Right forelimb (tissue), 1 donor: ENCODE data around the gene PGAP3.

ENCODE experiments used
- DNase-seq: peaks from one replicate; pipeline ENCODE4 v3.0.0-alpha.2; 2018

PGAP3 gene

DNA sequence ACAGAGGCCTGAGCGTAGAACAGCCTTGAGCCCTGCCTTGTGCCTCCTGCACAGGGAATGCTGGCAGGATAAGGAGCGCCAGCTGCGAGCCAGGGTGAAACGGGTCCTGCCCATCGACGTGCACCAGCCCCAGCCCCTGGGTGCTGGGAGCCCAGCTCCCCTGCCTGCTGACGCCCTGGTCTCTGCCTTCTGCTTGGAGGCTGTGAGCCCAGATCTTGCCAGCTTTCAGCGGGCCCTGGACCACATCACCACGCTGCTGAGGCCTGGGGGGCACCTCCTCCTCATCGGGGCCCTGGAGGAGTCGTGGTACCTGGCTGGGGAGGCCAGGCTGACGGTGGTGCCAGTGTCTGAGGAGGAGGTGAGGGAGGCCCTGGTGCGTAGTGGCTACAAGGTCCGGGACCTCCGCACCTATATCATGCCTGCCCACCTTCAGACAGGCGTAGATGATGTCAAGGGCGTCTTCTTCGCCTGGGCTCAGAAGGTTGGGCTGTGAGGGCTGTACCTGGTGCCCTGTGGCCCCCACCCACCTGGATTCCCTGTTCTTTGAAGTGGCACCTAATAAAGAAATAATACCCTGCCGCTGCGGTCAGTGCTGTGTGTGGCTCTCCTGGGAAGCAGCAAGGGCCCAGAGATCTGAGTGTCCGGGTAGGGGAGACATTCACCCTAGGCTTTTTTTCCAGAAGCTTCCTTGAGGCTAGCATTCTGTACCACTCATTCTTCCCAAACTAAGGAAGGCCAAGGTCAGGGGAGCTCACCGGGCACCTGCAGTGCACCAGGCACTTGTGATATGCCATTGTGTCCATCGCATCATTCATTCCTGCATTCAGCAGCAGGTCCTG is 17.7 kb downstream of the PGAP3 start:
- no peak for DNase-seq

DNA sequence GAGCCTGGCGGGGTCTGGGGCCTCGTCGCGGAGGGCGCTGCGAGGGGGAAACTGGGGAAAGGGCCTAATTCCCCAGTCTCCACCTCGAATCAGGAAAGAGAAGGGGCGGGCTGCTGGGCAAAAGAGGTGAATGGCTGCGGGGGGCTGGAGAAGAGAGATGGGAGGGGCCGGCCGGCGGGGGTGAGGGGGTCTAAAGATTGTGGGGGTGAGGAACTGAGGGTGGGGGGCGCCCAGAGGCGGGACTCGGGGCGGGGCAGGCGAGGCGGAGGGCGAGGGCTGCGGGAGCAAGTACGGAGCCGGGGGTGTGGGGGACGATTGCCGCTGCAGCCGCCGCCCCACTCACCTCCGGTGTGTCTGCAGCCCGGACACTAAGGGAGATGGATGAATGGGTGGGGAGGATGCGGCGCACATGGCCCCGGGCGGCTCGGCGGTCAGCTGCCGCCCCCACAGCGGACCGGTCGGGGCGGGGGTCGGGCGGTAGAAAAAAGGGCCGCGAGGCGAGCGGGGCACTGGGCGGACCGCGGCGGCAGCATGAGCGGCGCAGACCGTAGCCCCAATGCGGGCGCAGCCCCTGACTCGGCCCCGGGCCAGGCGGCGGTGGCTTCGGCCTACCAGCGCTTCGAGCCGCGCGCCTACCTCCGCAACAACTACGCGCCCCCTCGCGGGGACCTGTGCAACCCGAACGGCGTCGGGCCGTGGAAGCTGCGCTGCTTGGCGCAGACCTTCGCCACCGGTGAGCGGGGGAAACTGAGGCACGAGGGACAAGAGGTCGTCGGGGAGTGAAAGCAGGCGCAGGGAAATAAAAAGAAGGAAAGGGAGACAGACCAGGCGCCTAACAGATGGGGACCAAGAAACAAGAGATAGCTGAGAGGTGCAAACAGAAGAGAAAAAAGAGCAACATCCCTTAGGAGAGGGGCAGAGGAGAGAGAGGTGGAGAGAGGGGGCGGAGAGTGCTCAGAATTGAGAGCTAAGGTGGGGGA is 19.6 kb downstream of the PGAP3 start, which contains the start of gene PNMT:
PNMT (plus strand) TSS at position 509 of the 980 bp plus-strand sequence; CDS start at position 532, 23 bp downstream.
- peak; percentile 73 for DNase-seq

DNA sequence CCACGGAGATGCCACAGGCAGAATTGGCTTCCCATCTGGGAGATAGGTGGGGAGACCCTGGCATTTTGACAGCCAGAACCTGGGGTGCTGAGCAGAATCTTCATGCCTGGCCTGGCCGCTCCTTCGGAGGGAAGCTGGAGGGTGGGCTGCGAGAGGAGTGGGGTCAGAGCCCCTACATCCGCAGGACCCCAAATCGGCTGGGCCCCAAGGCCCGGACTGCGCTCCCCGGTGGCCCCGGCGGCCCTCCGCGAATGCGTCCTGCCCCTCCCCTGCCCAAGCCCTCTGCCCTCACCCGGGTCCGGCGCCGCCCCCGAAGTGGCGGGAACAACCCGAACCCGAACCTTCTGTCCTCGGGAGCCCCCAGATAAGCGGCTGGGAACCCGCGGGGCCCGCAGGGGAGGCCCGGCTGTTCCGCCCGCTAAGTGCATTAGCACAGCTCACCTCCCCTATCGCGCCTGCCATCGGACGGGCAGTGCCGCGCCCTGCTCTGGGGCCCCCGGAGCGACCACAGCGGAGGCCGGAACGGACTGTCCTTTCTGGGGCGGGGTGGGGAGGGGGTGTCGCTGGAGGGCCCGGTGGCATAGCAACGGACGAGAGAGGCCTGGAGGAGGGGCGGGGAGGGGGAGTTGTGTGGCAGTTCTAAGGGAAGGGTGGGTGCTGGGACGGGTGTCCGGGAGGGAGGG is 20.5 kb downstream of the PGAP3 start:
- DNase-seq, result no peak

DNA sequence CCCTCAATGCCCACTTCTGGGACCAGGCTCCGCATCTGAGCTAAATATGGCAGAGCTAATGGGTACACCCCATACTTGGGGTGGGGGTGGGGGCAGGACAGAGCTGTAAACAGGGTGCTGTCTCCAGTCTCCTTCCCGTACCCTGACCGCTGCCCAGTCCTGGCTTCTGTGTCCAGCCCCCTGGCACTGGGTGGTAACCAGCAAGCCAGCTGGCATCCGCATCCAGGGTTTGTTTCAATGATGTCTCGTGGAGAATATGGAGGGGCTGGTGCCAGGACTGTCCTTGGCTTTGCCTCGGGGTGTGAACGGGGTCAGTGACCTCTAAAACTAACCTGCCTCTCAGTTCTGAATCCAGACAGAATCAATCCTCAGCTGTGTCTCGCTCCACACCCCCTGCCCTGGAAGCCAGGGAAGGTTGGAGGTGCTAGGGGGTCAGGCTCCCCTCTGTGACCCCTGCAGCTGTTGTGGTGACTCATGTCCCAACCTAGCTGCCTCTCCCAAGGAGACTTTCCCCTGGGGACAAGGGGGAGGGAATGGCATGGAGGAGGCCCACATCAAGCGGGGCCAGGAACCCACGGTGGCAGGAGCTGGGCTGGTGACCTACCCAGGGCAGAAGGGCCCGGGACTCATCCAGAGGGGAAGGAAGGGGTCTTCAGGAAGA is 21.1 kb downstream of the PGAP3 start:
- DNase-seq, result no peak

DNA sequence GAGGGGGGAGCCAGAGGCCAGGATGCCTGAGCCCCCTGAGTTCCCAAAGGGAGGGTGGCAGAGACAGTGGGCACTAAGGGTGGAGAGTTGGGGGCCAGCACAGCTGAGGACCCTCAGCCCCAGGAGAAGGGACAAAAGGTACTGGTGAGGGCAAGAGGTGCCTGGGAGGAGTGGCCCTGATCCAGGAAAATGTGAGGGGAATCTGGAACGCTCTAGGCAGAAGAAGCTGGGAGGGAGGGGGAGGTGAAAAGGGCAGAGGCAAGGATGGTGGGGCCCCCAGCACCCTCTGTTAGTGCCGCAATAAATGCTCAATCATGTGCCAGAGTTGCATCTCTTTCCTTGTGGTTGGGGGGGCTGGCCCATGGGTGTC is 21.6 kb downstream of the PGAP3 start:
- DNase-seq, result no peak

DNA sequence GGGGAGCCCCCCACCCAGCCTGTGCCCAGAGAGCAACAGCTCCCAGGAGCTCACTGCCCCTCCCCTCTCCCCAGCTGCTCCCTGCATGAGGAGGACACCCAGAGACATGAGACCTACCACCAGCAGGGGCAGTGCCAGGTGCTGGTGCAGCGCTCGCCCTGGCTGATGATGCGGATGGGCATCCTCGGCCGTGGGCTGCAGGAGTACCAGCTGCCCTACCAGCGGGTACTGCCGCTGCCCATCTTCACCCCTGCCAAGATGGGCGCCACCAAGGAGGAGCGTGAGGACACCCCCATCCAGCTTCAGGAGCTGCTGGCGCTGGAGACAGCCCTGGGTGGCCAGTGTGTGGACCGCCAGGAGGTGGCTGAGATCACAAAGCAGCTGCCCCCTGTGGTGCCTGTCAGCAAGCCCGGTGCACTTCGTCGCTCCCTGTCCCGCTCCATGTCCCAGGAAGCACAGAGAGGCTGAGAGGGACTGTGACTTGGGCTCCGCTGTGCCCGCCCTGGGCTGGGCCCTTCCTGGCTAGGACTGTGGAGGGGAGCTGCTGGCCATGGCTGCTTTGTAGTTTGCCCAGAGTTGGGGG is 22.1 kb downstream of the PGAP3 start:
- no peak for DNase-seq

DNA sequence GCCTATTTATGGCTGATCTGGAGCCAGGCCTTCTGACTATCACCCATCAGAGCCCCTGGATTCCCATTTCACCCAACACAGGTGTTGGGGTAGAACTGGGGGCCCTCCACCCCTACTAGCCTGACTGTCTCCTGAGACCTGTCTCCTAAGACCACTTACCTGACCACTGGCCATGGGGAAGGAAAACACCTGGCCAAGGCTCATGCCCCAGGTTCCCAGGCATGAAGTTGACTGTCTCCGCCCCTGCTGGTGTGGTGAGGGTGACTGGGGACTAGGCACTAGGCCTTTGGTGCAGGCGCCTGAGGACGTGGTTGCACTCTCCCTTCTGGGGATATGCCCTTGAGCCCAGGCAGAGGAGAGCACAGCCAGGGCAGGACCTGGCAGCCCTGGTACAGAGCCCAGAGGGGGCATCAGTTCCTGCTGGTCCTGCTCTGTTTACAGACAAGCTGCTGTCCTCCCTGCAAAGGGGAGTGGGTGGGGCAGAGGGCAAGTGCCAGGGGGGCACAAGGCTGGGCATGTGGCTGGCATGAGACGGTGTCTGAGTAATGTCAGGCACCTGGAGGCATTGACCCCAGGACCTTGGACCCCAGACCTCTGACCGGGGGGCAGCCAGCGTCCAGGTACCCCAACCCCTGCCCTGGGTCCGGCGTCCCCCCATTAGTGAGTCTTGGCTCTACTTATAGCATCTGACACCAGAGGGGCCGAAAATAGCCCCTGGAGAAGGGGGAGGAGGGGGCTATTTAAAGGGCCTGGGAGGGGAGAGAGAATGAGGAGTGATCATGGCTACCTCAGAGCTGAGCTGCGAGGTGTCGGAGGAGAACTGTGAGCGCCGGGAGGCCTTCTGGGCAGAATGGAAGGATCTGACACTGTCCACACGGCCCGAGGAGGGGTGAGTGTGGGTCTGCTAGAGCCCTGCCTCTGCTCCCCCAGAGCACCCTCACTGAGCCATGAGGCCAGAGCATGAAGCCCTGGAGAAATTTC is 23.0 kb downstream of the PGAP3 start, which contains the start of gene TCAP:
TCAP (plus strand) TSS at position 769 of the 981 bp plus-strand sequence; CDS start at position 780, 11 bp downstream.
- DNase-seq, result no peak

DNA sequence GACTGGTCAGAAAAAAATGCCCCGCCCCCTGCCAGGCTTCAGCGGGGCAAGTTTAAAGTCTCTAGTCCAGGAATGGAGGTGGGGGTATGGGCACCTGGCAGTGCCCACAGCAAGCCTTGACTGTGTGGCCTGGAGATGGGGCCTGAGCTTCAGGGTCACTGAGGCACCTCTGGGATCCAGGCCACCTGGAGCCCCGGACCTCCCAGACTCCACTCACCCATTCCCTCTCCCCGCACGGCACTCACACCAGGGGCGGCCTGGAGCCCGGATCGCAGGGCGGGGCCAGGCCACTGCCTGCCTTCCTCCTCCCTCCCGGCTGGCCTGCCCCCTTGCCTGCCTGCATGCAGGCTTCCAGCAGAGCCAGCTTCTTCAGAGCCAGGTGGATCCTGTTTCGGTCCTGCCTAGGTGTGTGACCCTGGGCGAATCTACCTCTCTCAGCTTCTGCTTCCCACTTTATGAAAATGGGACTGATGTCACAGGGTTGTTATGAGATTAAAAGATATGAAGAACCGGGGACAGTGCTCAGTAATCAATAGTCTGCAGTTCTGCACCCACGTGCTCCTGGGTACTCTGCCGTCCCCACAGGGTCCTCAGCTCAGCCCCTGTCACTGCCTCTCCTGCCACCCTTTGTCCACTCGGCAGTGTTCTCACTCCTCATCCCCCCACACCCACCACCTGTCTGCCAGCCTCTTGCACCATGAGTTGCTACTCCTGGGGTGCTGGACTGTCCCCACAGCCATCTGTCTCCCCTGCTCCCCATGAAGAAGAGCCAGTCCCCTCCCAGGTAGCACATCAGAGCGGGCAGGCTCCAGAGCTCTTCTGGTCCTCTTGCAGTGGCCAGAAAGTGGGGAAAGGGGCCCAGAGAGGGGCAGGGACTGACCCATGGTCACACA is 23.9 kb downstream of the PGAP3 start:
- DNase-seq, result no peak

DNA sequence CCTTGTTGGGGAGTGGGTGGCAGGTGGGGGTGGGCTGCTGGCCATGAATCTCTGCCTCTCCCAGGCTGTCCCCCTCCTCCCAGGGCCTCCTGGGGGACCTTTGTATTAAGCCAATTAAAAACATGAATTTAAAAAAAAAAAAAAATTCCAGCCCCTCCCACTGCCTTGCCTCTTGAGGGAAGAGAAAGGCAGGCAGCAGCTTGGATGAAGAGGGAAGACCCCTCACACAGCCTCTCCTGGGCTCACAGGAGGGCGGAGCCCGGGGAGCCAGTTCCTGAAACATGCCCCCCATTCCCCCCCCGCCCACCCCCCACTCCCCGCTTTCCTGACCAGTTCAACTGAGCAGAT is 24.5 kb downstream of the PGAP3 start:
- no peak for DNase-seq

DNA sequence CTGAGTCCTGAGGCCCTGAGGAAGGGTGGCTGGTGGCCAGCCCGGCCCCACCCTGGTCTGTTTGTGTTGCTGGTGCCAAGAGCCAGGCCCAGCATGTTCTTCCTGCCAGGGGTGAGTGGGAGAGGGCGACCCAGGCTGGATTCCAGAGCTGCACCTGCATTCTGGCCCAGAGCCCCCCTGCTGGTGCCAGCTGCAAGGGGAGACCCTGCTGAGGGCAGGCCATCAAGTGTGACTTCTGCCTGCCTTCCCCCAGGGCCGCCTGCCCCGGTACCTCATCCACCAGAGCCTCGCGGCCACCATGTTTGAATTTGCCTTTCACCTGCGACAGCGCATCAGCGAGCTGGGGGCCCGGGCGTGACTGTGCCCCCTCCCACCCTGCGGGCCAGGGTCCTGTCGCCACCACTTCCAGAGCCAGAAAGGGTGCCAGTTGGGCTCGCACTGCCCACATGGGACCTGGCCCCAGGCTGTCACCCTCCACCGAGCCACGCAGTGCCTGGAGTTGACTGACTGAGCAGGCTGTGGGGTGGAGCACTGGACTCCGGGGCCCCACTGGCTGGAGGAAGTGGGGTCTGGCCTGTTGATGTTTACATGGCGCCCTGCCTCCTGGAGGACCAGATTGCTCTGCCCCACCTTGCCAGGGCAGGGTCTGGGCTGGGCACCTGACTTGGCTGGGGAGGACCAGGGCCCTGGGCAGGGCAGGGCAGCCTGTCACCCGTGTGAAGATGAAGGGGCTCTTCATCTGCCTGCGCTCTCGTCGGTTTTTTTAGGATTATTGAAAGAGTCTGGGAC is 25.1 kb downstream of the PGAP3 start:
- no peak for DNase-seq

DNA sequence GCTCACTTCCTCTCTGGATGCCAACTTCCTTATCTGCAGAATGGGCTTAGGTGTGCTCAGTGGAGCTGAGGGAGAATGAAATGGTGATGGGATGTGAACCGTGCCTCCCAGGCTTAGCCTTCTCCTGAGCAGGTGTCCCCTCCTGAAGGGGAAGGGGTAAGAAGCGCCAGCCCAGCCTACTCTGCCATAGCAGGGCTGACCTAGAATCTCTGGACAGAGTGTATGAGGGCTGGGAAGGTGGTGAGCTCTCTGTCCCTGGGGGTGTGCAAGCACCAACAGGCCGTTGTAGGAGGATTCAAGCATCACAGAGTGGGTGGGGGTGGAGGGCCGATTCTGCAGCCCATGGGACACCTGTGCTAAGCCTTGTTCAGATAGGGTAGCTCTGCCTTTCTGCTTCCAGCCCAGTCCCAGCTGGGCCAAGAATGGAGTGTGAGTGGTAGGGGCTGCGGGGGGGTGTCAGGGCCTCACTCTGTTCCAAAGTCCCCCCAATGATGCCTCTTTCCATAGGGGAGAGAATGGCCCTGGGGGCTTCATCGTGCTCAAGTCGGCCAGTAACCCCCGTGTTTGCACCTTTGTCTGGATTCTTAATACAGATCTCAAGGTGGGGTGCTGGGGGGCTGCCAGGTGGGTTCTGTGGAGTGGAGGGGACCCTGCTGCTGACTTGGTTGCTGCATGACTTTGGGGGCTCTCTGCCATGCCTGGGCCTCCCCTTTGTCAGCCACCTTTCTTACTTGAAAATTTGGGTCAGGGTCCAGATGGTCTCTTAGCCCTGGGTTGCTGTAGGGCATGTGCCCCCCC is 25.9 kb downstream of the PGAP3 start:
- DNase-seq, result no peak

DNA sequence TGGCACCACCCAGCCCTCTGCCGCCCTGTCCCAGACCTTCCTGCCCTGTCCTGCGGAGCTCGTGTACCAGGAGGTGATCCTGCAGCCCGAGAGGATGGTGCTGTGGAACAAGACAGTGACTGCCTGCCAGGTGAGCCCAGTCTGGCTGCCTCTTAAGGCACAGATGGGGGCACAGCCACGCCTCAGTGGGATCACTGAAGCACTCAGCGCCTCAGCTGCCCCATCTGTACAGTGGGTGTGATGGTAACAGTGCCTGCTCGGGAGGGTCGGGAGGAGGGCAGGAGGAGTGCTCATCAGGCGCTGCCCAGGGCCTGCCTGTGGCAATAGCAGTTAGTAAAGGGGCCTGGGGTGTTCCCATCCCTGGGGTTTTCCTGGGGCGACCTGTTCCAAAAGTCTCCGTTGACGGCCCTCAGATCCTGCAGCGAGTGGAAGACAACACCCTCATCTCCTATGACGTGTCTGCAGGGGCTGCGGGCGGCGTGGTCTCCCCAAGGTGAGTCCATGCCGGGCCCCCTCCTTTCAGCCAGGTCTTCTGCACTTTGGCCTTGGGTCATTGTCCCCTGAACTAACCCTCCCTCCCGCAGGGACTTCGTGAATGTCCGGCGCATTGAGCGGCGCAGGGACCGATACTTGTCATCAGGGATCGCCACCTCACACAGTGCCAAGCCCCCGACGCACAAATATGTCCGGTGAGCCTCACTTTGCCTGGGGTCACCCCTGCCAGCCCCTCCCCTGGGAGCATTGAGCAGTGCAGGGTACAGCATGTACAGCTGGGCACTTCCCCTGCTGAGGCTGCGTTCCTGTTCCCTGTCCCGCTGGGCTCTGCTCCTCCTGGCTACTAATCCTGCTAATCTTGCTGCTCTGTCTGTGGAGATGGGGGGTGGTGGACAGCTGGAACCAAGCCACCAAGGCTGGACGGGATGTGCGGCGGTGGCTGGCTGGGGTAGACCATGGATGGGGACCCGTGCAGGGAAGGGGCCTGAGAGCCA is 27.2 kb downstream of the PGAP3 start:
- no peak for DNase-seq

DNA sequence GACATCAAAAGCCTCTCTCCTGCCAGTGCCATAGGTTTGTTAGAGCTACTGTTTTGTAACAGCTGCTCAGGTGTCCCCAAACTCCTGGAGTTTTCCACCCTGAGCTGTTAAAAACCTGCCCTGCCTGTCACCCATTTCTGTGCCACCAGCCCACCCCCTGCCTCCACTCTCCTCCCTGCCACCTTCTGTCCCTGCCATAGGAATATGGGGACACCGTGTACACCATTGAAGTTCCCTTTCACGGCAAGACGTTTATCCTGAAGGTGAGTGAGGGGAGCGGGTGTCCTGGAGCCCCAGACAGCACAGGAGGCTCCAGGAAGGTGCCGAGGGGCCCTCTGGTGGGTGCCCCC is 27.9 kb downstream of the PGAP3 start:
- no peak for DNase-seq

DNA sequence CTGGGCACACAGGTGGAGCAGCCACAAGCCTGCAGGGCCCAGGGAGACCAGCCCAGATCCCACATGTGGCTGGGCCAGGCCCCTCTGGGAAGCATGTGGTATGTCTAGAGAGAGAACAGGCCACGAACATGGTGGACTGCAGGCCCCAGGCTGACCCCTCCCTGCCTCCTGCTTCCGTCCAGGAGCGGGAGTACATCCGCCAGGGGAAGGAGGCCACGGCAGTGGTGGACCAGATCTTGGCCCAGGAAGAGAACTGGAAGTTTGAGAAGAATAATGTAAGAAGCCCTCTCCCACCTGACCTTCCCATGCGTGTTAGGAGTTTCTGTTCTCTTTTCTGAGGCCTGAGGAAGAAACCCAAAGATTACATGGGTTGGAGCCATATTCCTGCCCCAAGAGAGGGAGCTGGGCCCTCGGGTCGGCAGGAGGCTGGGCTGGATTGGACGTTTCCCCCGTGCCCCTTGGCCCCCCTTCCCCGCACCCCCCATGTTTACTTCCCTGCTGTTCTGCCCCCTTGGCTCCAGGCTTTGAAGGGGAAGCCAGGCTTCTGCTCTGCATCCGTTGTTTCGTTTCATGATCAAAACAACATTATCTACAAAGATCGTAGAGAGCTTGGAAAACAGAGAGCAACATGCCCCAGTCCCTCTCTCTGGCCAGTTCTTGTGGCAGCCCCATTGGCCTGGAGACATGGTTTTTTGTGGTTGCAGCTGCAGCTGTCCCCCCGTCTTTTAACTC is 28.4 kb downstream of the PGAP3 start:
- no peak for DNase-seq

DNA sequence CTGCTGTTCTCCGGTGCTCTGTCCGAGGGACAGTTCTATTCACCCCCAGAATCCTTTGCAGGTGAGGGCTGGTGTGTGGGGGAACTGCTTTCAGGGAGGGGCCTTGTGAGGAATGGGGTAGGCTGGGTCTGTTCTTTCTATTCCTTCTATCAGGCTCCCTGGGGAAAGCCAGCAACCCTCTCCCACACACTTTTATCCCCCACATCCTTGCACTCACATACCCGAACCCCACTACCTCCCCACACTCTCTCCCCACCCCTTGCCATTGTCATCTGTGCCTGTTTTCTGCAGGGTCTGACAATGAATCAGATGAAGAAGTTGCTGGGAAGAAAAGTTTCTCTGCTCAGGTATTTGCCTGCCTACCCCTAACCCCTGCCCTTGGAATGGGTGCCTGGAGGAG is 29.1 kb downstream of the PGAP3 start:
- DNase-seq, result no peak

DNA sequence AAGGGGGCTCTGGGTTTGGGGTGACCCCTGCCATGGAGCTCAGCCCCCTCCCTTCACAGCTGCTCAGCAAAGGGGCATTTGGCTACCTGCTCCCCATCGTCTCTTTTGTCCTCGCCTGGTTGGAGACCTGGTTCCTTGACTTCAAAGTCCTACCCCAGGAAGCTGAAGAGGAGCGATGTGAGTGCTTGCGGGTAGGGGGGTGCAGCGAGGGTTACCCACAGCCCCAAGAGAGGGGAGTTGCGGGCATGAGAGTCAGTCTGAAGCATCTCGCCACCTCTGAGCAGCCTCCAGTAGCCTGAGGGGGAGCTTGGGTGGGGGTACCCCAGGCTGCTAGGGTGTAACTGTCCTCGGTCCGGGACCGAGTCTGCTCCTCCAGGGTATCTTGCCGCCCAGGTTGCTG is 29.5 kb downstream of the PGAP3 start:
- no peak for DNase-seq
